Keratinocyte (primary cell): Measurements from ENCODE around the gene TPRG1L. TPM values are rescaled to one million over a fixed set of nuclear protein-coding genes. Genes with fewer than 3 reads are reported as not detected.

Experiments
- DNase-seq: peaks from one replicate; pipeline ENCODE4 v3.0.0-alpha.2; 2011; ENCODE audit warnings: low read depth, missing footprints, low spot score
- FAIRE-seq: peaks from 2 replicates; lab custom pipeline; 2011; peaks lifted over from hg19 to GRCh38; lab: Jason Lieb, UNC
- H2AFZ ChIP-seq: 2 replicates; pipeline ENCODE4 v1.6.0; 2012; ENCODE audit warnings: low read length, control low read depth, inconsistent platforms; ENCODE audit not compliant: control insufficient read depth
- H3K27ac ChIP-seq: 2 replicates; pipeline ENCODE4 v1.5.1; 2011; ENCODE audit warnings: low read length; ENCODE audit not compliant: control insufficient read depth, insufficient read depth
- H3K27me3 ChIP-seq: 3 replicates; pipeline ENCODE4 v1.6.0; 2011; ENCODE audit warnings: low read length; ENCODE audit not compliant: control insufficient read depth, insufficient read depth; ENCODE audit errors: extremely low read depth
- H3K36me3 ChIP-seq, 2 experiments: 2 replicates in 1 of 2; 3 replicates in 1 of 2; pipeline ENCODE4 v1.5.1; 2011; ENCODE audit warnings: low read length in 2 of 2, mild to moderate bottlenecking in 1 of 2; ENCODE audit not compliant: control insufficient read depth in 2 of 2, insufficient read depth in 2 of 2; ENCODE audit errors: extremely low read depth in 1 of 2
- H3K4me1 ChIP-seq: 3 replicates; pipeline ENCODE4 v1.5.1; 2011; ENCODE audit warnings: low read length; ENCODE audit not compliant: control insufficient read depth, insufficient read depth; ENCODE audit errors: extremely low read depth
- H3K4me2 ChIP-seq: 3 replicates; pipeline ENCODE4 v1.6.0; 2011; ENCODE audit warnings: low read depth, low read length; ENCODE audit not compliant: control insufficient read depth, insufficient read depth; ENCODE audit errors: extremely low read depth
- H3K4me3 ChIP-seq, 3 experiments: fragments of 200-600 bp in 1 of 3; sonication (generic) in 1 of 3; 2 replicates in 2 of 3; 3 replicates in 1 of 3; pipeline ENCODE4 v1.5.1; 2011 to 2016; ENCODE audit warnings: low read length in 3 of 3, mild to moderate bottlenecking in 3 of 3, control low read depth in 2 of 3, inconsistent platforms in 1 of 3, low read depth in 1 of 3, mixed read lengths in 1 of 3, mixed run types in 1 of 3, moderate library complexity in 1 of 3; ENCODE audit not compliant: control insufficient read depth in 2 of 3, insufficient read depth in 2 of 3; ENCODE audit errors: extremely low read depth in 1 of 3
- H3K79me2 ChIP-seq: 2 replicates; pipeline ENCODE4 v1.6.0; 2012; ENCODE audit warnings: low read length; ENCODE audit not compliant: control insufficient read depth, insufficient read depth
- H3K9ac ChIP-seq: 3 replicates; pipeline ENCODE4 v1.6.0; 2011; ENCODE audit warnings: low read length; ENCODE audit not compliant: control insufficient read depth, insufficient read depth; ENCODE audit errors: extremely low read depth
- H3K9me1 ChIP-seq: 3 replicates; pipeline ENCODE4 v1.6.0; 2011; ENCODE audit warnings: low read length; ENCODE audit not compliant: control insufficient read depth, insufficient read depth; ENCODE audit errors: extremely low read depth
- H3K9me3 ChIP-seq: 2 replicates; pipeline ENCODE4 v1.5.1; 2012; ENCODE audit warnings: low read depth, low read length; ENCODE audit not compliant: control insufficient read depth
- H4K20me1 ChIP-seq: 3 replicates; pipeline ENCODE4 v1.6.0; 2011; ENCODE audit warnings: low read length; ENCODE audit not compliant: control insufficient read depth, insufficient read depth; ENCODE audit errors: extremely low read depth
- EZH2 ChIP-seq: IDR thresholded peaks from one replicate; pipeline ENCODE4 v1.6.1; 2012; ENCODE audit warnings: inconsistent platforms, mild to moderate bottlenecking, low read length, moderate library complexity
- dilution Hi-C: fragments of 300-500 bp; cut with MboI; formaldehyde crosslinking; loops from one replicate; pipeline ENCODE4 v1.7.0; 2020; ENCODE audit warnings: low sequenced_read_pairs; ENCODE audit not compliant: extremely low pct_ligation_motif_present
- polyA plus RNA-seq, 5 experiments: library from polyadenylated mRNA; depleted of rRNA in 3 of 5; stranded (reverse) in 3 of 5; stranded (forward) in 1 of 5; unstranded in 1 of 5; fragments of >200 nt; gene quantifications; 1 replicate in 1 of 5; 2 replicates in 3 of 5; 3 replicates in 1 of 5; pipeline versions ENCODE4 v1.2.1 to v1.2.3, GENCODE V29; 2011 to 2012; ENCODE audit warnings: missing spikeins in 2 of 5, low read depth in 1 of 5, low replicate concordance in 1 of 5
- TF ChIP-seq, protein P1 (sequence below), 3 experiments: IDR thresholded peaks in 1 of 3; conservative IDR thresholded peaks in 1 of 3; optimal IDR thresholded peaks in 1 of 3; 2 replicates in 2 of 3; 3 replicates in 1 of 3; pipeline versions ENCODE3 to v1.5.1; 2011; ENCODE audit warnings: low read length in 3 of 3, mild to moderate bottlenecking in 3 of 3, moderate library complexity in 2 of 3, control low read depth in 1 of 3, inconsistent platforms in 1 of 3; ENCODE audit not compliant: insufficient read depth in 2 of 3; ENCODE audit errors: extremely low read depth in 1 of 3

TPRG1L gene
- polyA plus RNA-seq, 1 donor (not counting 4 experiments of a cell fraction or from before 2014, with no cell fraction given): 57.4 TPM

DNA sequence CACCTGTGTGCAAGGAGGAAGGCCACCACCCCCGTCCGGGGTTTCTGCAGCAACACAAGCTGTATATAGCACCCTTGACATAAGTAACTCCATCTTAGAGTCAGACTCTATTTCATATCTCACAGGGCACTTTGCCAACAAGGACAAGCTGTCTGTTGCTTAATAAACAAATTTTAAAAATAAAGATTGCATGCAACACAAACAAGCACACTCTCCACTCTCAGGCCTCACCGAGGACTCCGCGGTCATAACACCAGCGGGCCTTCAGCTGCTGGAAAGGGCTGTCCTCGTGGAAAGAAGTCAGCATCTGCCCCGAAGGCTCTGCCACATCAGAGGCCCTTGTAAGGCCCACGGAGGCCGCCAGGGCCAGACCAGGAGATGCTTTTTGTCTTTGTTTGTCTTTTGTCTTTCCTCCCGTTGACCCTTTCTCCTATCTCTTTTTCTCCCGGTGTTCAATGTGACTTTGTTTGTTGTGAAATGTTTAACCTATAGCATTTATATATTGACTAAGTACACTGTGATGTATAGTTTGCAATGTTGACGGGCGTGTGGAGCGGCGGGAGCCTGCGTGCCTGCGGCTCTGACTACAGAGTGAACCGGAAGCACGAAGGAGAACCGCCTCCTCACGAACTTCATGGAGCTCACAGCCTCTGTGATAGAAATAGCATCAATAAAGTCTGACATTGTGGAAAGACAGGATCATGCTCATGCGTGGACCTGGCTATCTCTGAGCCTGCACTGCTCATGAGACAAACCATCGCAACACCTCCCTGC, 37.6 kb upstream of the TPRG1L start:
- dilution Hi-C loops: no loop called here
- H3K79me2 ChIP-seq: no peaks in the 10 kb centered on the region
- H3K4me1 ChIP-seq: no peaks in the 10 kb centered on the region
- peaks cover 6% of the 10 kb centered on the region for H3K9me3 ChIP-seq
- no peaks in the 10 kb centered on the region for H3K27me3 ChIP-seq
- no peak overlapping the region for H3K27ac ChIP-seq
- H3K36me3 ChIP-seq: no peaks in the 10 kb centered on the region
- no peak overlapping the region for H3K4me3 ChIP-seq
- TF ChIP-seq EZH2: no peak
- TF ChIP-seq, protein P1, sequence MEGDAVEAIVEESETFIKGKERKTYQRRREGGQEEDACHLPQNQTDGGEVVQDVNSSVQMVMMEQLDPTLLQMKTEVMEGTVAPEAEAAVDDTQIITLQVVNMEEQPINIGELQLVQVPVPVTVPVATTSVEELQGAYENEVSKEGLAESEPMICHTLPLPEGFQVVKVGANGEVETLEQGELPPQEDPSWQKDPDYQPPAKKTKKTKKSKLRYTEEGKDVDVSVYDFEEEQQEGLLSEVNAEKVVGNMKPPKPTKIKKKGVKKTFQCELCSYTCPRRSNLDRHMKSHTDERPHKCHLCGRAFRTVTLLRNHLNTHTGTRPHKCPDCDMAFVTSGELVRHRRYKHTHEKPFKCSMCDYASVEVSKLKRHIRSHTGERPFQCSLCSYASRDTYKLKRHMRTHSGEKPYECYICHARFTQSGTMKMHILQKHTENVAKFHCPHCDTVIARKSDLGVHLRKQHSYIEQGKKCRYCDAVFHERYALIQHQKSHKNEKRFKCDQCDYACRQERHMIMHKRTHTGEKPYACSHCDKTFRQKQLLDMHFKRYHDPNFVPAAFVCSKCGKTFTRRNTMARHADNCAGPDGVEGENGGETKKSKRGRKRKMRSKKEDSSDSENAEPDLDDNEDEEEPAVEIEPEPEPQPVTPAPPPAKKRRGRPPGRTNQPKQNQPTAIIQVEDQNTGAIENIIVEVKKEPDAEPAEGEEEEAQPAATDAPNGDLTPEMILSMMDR (optimal IDR thresholded peaks at IDR 0.05 in 1 of 3, IDR thresholded peaks at IDR 0.05 in 1 of 3, conservative IDR thresholded peaks at IDR 0.05 in 1 of 3; ENCODE audit: extremely low read depth in 1 of 3, insufficient read depth in 2 of 3, low read length in 3 of 3): no peak
- no peak for DNase-seq
- H3K4me2 ChIP-seq: no peak overlapping the region
- no peaks in the 10 kb centered on the region for H3K9me1 ChIP-seq
- FAIRE-seq: no peak
- H3K9ac ChIP-seq: no peak overlapping the region
- no peak overlapping the region for H2AFZ ChIP-seq
- H4K20me1 ChIP-seq: no peaks in the 10 kb centered on the region

DNA sequence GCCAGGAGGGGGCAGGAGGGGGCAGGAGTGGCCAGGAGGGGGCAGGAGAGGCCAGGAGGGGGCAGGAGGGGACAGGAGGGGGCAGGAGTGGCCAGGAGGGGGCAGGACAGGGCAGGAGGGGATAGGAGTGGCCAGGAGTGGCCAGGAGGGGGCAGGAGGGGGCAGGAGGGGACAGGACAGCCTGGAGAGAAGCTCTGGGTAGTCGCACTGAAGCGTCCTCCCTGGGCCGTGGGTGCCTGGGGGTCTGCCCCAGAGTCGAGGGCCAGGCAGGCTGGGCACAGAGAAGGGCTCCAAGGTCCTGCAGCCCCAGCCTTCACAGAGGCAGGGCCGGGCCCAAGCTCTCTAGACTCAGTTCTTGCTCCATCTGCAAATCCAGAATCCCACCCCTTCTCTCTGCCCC, 36.4 kb upstream of the TPRG1L start:
- H3K27ac ChIP-seq: no peak overlapping the region
- peaks cover 6% of the 10 kb centered on the region for H3K9me3 ChIP-seq
- TF ChIP-seq EZH2: no peak
- TF ChIP-seq, protein P1 (optimal IDR thresholded peaks at IDR 0.05 in 1 of 3, IDR thresholded peaks at IDR 0.05 in 1 of 3, conservative IDR thresholded peaks at IDR 0.05 in 1 of 3; ENCODE audit: extremely low read depth in 1 of 3, insufficient read depth in 2 of 3, low read length in 3 of 3): no peak
- dilution Hi-C loops: no loop called here
- no peaks in the 10 kb centered on the region for H3K27me3 ChIP-seq
- no peak overlapping the region for H3K4me3 ChIP-seq
- no peak overlapping the region for H2AFZ ChIP-seq
- H3K4me1 ChIP-seq: no peaks in the 10 kb centered on the region
- H3K9me1 ChIP-seq: no peaks in the 10 kb centered on the region
- FAIRE-seq (no peak), DNase-seq (no peak)
- H3K79me2 ChIP-seq: no peaks in the 10 kb centered on the region
- H3K9ac ChIP-seq: no peak overlapping the region
- H4K20me1 ChIP-seq: no peaks in the 10 kb centered on the region
- no peaks in the 10 kb centered on the region for H3K36me3 ChIP-seq
- no peak overlapping the region for H3K4me2 ChIP-seq
